Gastroesophageal sphincter (tissue), 3 donors: ENCODE data around the gene RAI1.

Experiments used
- EP300 ChIP-seq: sonication (generic); formaldehyde crosslinking; IDR thresholded peaks from one replicate; pipeline ENCODE4 v1.6.1; 2017; ENCODE audit warnings: antibody characterized with exemption, mild to moderate bottlenecking
- POLR2A ChIP-seq, 2 donors: fragments of 450-650 bp; IDR thresholded peaks; one replicate each; pipeline ENCODE4 v1.6.1; 2017; ENCODE audit warnings: antibody characterized with exemption in 2 of 2, mild to moderate bottlenecking in 2 of 2, moderate library complexity in 1 of 2
- POLR2AphosphoS5 ChIP-seq: sonication (generic); formaldehyde crosslinking; IDR thresholded peaks from one replicate; pipeline ENCODE4 v1.6.1; 2017; ENCODE audit warnings: antibody characterized with exemption
- TF ChIP-seq, protein P1 (sequence below), 4 experiments: fragments of 200-600 bp in 2 of 4; fragments of 450-650 bp in 2 of 4; sonication (generic) in 1 of 4; IDR thresholded peaks; one replicate each; pipeline ENCODE4 v1.5.1; 2017 to 2019; ENCODE audit warnings: antibody characterized with exemption in 4 of 4, mild to moderate bottlenecking in 2 of 4, moderate library complexity in 2 of 4

GRCh38 chr17:17845046-17845775 is 164.0 kb downstream of the RAI1 start:
- TF ChIP-seq POLR2A (IDR thresholded peaks at IDR 0.05) (no peak), POLR2AphosphoS5 (no peak), EP300 (no peak)
- TF ChIP-seq, protein P1, sequence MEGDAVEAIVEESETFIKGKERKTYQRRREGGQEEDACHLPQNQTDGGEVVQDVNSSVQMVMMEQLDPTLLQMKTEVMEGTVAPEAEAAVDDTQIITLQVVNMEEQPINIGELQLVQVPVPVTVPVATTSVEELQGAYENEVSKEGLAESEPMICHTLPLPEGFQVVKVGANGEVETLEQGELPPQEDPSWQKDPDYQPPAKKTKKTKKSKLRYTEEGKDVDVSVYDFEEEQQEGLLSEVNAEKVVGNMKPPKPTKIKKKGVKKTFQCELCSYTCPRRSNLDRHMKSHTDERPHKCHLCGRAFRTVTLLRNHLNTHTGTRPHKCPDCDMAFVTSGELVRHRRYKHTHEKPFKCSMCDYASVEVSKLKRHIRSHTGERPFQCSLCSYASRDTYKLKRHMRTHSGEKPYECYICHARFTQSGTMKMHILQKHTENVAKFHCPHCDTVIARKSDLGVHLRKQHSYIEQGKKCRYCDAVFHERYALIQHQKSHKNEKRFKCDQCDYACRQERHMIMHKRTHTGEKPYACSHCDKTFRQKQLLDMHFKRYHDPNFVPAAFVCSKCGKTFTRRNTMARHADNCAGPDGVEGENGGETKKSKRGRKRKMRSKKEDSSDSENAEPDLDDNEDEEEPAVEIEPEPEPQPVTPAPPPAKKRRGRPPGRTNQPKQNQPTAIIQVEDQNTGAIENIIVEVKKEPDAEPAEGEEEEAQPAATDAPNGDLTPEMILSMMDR (IDR thresholded peaks at IDR 0.05), result no peak
